Endothelial cell of umbilical vein (primary cell): ENCODE results near the gene SUSD6.

Experiments
- CTCF ChIP-seq, 2 donors: IDR thresholded peaks; 1 replicate in 1 of 2; 2 replicates in 1 of 2; pipeline ENCODE4 v1.5.1; 2011; ENCODE audit warnings: low read length in 2 of 2, mild to moderate bottlenecking in 2 of 2, moderate library complexity in 2 of 2, control low read depth in 1 of 2, inconsistent platforms in 1 of 2, low read depth in 1 of 2; ENCODE audit not compliant: insufficient read depth in 1 of 2; ENCODE audit errors: extremely low read depth in 1 of 2
- GATA2 ChIP-seq: IDR thresholded peaks from 2 replicates; pipeline ENCODE4 v1.7.0; 2011; ENCODE audit warnings: low read depth, mild to moderate bottlenecking, moderate library complexity, mixed read lengths, low read length; ENCODE audit not compliant: insufficient read length, insufficient read depth
- POLR2AphosphoS5 ChIP-seq: IDR thresholded peaks from 2 replicates; pipeline ENCODE4 v1.6.1; 2012; ENCODE audit warnings: low read depth, mild to moderate bottlenecking, control low read depth, low read length, moderate library complexity; ENCODE audit not compliant: insufficient read depth

- TF ChIP-seq GATA2 (no peak), CTCF (IDR thresholded peaks at IDR 0.05; ENCODE audit: extremely low read depth in 1 of 2, insufficient read depth in 1 of 2, low read depth in 1 of 2, low read length in 2 of 2) (no peak), POLR2AphosphoS5 (no peak)
Observed at GRCh38 chr14:69664865-69665526, 53.6 kb downstream of the SUSD6 start.
